HG03060 (cell line): ENCODE results near the gene CHIT1.

Source experiments
- ATAC-seq: cut with Tn5 transposase; IDR thresholded peaks from one replicate; pipeline ENCODE4 v1.9.1; 2021; ENCODE audit warnings: low read depth, moderate number of reproducible peaks; ENCODE audit not compliant: unreplicated experiment

CHIT1 gene

DNA sequence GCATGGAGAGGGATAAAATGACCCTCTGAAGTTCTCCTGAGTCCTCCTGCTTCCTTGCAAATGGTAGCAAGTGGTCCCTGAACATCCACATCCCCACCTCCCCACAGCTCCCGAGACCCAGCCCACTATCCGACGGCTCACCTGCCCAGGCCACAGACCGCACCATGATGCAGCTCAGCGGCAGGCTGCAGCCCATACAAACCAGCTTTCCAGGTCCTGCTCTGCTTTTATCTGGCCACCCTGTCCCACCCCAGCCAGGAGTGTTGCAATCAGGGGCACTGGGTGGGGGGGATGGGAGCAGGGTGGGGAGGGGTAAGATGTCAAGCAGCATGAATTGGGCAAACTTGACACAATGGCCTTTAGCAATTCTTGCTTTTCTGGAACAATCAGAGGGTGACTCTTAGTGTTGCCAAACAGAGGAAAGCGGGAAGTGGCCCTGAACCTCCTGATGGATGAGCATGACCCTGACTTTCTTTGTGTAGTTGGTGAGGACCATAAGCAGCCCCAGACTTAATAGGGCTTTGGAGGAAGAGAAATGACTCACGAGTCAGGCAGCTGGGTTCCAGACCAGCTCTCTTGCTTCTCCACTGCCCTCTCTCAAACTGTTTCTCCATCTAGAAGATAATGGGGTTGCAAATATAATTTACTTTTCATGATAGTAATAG is at the start of gene CHIT1:
Gene CHIT1, minus strand, starts transcription at position 203 of the 665 bp plus-strand sequence. Its CDS starts 37 bp downstream, at position 166.
- ATAC-seq = no peak

DNA sequence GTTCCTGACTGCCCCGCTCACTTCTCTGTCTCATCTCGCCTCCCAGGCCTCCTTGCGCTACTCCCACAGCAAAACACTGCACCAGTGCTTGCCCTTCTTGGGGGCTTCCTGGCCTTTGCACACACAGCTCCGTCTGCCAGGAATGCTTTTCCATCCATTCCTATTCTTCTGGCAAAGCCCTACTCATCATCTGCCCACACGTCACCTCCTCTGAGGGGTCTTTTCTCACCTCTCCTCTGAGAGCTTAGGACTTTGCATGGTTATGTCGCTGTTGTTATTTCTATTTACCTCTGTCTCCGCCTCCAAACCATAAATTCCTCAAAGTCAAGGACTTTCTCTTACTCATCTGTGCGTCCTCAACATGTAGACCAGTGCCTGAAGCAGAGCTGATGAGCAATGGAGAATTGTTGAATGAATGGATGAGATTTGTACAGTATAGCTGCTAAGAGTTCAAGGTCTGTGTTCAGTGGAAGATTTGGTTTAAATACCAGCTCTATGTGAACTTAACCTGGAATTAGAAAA is 49.5 kb upstream of the CHIT1 start:
- ATAC-seq = no peak

DNA sequence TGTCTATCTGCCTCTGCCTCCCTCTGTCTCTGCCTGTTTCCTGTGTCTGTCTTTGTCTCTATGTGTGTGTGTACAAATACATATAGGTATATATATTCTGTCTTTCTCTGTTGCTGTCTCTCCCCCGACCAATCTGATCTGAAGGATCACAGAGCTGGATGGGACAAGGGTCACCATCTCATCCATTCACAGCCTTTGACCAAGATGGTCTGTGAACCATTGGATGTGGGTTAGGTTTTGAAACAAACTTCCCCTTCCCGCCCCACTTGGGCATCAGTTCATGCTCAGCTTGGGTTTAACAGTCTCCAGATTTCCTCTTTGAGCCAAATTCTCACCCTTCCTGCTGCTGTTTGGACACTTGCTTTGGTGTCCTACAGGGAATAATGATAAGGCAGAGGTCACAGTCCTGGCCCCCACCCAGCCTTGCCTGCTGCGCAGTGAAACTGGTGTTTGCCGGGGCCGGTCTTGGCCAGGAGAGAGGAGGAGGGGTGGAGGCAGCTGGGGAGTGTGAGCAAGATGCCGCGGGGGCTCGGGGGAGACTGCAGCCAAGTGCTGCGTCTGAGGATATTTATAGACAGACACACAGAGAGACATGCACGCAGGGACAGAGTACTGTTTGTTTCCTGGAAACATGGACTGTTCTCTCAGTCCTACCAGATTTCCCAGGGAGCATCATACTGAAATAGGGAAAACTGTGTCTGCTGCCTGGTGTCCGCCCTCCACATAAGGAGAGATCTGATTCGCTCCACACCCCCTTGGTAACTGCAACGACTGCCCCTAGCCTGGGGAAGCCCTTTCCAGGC is 48.8 kb upstream of the CHIT1 start:
- ATAC-seq = no peak

DNA sequence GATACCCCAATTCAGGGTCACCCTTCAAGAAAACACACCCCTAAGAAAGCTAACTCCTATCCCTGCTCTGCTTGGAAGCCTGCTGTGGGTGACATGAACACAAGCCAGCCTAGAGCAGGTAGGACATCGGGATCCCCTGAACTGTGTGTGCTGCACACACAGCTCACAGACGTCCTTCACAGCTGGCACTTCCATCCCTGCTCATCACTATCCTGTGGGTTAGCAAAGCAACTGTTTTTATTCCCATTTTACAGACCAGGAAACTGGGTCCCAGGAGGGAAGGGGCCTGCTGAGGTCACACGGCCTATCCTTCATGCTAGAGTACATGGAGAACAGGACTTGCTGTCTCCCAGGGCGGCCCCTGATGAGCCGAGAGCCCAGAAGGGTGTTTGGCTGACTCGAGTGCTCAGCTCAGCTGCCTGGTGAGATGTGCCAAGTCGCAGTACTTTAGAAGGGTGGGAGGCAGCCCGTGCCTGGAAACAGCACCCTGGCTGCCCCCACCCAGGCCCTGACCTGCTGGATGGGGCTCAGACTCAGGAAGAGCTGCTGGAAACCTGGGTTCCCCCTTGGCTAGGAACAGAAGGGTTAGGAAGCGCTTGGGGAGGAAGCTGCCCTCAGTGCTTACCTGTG is 47.6 kb upstream of the CHIT1 start:
- ATAC-seq = no peak

DNA sequence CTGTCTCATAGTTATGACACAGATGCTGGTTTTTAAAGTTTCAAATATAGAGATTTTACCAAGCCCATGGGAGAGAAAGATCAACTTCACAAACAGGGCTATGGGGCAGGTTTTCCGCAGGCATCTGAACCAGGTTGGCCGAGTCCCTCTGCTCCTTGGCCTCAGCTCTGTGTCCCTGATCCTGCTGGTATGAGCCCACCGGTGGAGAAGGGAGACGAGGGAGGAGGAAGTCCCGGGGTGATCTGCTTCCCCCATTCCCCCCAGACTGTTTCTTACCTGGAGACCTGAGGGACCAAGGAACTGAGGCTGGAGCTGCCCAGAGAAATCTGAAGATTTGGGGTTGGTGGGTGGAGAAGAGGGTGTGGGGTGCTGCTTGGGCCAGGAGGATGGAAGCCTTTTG is 46.9 kb upstream of the CHIT1 start:
- ATAC-seq = no peak

DNA sequence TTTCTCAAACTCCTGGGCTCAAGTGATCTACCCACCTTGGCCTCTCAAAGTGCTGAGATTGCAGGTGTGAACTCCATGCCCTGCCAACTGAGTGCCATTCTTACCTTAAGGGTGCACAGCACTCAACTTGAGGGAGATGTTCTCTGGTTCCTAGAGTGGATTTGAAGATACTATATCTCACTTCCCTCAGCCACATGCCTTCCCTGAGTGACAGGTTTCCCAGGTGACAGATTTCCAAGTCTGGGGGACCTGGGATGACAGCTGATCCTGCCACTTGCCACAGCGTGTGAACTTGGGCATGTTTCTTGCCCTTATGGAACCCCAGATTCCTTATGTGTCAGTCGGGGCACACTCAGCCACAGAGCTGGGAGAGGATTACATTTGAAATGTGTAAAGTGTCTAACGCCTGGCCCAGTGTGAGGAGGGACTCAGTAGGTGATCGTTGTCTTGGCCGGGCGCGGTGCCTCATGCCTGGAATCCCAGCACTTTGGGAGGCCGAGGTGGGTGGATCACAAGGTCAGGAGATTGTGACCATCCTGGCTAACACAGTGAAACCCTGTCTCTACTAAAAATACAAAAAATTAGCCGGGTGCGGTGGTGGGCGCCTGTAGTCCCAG is 46.3 kb upstream of the CHIT1 start:
- no peak for ATAC-seq

DNA sequence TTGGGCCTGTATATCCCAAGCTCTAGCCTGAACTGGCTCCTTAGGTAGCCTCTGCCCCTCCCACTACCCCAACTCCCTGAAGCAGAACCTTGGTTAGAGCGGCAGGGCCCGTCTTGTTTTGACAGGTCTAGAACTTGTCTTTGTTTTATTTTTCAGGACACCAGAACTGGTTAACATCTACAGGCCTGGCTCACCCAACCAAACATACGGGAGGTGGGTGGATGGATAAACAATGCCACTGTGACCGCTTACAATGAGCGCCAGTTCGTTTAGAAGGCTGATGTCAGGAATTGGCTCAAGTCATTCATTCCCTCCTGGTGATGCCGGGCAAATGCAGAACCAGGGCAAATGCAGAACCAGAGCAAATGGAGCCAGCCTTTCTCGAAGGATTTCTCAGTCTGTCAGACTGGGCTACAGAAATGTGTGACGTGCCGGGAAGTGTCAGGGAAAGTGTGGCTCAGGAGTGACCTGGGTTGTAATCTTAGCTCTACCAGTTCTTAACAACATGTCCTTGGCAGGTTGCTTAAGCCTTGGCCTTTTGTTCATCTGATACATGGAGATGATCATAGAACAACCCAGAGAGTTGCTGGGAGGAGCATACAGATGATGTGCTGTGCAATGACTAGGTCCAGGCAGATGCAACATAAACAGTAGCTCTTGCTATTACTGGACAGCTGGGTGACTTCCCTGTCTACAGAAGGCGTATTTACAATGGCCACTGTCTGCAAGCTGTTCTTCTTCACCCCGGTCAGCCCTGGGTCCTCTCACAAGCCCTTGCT is 45.3 kb upstream of the CHIT1 start:
- ATAC-seq = no peak

DNA sequence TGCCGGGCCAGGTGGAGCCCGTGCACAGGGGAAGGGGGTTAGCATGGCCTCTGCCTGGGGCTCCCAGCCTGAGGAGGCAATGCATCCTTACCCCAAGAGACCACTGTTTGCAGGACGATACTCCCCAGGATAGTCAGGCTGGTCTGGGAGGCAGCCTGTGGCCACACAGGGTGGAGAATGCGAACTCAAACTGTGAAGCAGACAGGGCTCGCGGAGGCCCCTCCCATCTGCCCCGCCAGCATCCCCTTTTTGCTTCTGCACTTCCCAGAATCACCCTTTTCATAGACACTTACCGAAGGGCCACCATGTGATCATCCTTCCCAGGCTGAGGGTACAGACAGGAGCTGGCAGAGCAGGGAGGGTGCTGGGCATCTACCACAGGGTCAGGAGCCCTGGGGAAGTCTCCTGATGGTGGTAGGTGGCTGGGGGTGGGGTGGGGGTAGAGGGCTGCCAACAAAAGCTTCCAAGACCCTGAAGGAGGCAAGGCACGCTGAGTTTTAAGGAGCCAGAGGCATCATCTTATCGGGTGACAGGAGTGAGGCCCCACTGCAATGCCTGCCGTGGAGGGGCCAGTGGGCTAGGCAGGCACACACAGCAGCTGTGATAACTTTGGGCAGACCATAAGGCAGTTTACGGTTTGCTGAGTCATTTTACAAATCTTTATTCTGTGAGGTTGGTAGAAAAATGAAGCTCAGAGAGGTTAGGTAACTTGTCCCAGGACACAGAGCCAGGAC is 44.6 kb upstream of the CHIT1 start:
- ATAC-seq = no peak

DNA sequence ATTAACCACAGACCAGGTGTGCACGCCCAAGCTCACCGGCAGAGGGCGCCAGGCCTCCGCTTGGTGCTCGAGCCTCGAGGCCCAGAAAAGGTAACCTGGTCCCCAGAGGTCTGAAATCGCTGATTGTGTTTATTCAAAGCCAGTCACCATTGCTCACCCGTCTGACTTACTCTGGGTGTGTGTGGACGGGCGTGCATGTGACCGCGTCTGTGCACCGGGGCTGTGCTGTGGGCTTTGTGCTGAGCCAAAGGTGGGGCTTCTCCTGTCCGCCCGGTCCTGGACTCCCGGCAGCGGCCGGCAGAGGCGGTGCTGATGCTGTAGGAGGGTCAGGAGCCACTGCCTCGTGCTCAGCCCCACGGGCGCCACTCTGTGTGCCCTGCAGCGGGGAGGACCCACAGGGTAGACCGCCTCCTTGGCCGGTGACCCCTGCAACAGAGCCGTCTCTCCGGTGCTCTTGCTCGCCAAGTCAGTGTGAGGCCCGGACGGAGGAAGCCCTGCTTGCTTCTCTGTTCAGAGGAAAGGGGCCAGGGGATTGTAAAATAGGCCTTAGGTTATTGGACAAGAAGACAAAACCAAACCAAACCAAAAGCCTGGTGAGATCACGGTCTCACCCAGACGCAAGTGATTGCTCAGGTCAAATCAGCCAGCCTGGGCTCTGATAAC is 43.9 kb upstream of the CHIT1 start:
- ATAC-seq = no peak

DNA sequence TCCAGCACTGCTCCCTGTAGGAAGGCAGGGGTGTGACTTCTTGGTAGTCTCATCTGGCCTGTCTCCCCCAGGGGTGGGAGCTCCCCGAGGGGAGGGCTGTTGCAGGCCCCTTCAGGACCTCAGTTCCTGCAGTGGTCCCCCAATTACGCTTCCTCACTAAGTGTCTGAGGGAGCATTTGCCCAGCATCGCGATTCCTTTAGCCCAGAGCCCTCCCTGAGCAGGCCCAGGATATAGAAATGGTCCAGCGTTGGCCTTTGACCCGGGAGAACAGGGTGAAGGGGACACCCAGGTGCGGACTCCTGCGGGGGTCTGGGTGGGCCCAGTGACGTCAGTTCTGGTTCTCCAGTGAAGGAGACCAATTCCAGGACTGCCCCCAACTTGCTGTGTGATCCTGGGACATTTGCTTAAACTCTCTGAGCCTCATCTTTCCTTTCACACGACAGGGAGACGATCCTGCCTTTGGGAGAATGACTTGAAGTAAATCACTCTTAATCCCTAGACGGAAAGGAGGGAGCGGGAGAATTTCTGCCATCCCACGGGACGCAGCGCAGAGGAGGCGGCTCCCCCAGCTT is 43.2 kb upstream of the CHIT1 start:
- ATAC-seq = no peak

DNA sequence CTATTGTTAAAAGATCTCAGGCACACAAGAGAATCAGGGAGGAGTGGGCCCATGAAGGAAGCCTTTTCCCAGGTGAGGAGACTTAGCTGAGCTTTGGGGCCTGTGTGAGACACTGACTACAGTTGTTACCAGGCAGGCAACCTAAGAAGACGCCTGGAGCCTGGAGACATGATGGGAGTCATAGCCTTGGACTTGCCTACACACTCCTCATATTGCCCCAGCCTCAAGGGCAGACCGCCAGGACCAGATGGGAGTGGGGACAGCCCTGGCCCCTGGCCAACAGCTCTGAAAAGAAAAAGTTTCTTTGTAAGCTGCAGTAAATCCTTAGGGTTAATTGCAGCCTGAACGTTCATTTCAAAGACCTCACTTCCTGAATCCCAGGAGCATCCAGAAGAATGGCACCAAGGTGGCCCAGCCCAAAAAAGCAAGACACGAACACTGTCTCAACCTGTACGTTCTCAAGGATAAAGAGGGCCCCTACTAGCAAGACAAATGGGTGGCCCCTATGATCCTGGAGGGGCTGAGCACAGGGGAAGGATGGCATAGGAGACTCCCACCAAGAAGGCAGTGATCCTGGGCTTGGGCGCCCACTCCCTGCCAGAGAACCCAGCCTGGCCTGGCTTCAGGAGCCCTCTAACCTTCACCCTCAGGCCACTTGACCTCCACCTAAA is 42.6 kb upstream of the CHIT1 start:
- no peak for ATAC-seq

DNA sequence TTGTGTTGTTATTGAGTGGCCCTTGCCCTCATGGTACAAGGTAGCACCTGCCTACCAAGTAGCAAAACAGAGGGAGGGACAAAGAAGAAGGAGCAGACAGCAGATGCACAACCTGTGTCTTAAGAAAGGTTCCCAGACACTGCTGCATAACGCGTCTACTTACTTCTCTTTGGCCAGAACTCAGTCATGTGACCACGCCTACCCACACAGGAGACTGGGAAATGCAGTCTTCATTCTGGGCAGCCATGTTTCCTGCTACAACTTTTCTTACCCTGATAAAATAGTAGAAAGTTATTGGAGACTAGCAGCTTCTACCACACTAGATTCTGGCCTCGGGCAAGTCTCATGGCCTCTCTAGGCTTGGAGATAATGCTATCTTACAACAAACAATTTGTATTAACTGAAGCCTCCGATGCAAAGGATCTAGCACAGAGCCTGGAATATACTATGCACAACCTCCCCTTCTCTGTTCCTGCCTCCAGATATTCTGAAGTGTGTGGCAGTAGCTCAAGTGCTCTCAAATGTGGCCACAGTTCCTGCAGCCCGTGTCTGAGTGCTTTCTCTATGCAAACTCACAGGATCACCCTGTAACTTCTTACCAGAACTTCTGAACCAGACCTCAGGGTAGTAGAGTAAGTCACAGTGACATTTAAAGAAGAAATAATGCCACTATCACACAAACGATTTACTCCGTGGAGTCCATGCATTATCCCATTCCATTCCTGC is 41.7 kb upstream of the CHIT1 start:
- no peak for ATAC-seq

DNA sequence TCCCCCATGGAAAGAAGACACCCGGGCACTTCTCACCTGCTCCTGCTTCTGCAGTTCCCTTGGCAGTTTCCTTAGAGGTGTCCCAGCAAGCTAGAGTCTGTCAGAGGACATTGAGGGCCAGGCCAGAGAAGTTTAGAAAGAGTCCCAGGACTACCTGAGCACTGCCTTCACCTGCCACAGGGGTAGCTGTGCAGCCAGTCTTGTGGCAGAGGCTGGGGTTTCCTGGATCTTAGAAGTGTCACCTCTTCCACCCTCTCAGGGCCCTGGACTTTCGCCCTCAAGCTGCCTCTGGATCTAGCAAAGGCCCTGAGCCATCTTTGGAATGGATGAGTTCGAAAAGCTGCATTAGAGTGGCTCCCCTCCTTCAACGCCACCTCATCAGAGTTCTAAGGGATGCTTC is 41.0 kb upstream of the CHIT1 start:
- no peak for ATAC-seq

DNA sequence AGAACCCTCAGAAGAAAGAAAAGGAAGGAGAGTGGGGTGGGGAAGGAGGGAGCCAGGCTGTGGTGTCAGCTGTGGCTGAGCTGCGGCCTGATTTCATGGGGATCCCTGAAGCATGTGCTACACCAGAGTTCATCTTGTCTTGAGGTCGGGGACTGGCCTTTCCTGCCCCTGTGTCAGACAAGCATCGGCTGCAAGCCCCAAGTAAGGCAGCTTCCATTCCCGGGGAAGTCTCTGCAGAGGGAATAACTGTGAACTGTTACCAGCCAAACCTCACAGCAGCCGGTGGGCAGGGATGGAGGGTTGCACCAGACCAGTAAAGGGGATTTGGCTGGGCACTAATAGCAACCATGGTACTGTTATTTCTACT is 40.2 kb upstream of the CHIT1 start:
- ATAC-seq = no peak

DNA sequence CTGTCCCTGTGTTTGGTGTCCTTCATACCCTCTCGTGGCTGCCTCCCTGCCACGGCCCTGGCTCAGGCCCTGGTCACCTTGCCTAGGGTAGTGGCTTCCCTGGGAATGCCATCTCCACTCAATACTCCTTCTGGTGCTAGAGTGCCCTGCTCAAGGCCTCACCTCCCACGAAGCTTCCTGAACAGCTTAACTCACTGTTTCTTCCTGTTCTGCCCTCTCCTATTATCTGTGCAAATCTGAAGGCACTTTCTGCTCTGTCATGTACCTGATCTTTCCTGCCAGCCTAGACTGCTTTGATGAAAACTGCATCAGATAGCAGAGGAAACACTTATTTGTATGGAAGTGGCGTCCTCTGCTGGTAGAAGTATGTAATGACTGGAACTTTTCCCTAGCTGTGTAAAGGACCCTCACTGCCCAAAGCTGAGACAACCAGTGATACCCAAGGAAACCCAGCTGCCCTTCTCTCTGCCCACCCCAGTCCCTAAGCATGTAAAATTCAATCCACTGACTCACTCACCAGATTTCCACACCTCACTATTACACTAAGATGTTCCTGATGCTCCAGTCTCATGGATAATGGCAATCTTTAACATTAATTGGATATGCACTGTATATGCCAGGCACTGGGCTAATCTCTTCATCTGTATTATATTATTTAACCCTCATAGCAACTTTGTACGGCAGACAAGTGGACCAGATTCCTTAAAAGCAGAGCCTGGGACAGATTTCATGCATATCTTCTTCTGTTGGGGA is 39.6 kb upstream of the CHIT1 start:
- no peak for ATAC-seq

DNA sequence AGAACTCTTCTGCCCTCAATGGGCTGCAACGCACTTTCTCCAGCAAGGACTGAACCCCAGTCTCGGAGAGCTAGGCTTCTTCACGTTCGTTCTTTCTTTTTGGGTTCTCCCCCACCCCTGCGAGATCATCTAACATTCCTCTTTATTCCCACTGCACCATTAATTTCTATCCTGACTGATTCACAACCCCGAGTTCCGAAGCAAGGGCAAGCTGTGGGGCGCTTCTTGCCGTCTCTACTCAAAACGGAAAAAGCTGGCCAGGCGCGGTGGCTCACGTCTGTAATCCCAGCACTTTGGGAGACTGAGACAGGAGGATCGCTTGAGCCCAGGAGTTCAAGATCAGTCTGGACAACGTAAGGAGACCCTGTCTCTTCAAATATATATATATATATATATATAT is 38.4 kb upstream of the CHIT1 start:
- no peak for ATAC-seq

DNA sequence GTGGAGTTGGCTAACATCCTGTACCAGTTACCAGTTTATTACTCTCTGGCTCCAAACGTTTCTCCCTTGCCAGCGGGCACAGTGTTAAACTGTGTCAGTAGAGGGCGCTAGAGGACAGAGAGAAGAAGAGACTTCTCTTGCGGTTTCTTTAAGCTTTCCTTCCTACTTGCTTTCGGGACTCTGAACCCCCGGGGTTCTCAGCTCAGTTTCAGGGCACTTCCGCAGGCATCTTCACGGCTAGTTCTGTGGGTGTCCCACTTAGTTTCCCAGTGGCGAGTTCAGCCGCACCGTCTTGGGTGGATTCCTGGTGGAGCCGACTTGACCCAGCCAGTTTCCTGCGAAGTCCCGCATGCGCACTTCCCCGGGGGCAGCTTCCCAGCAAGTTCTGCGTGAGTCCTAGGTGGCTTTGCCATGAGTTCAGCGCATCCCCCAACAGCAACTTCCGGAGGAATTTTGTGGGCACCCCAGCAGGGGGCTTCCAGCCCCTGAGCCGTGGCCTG is 37.9 kb upstream of the CHIT1 start:
- no peak for ATAC-seq
